Ovary (tissue), 9 donors: ENCODE measurements around the gene NT5M. TPM values are rescaled to one million over a fixed set of nuclear protein-coding genes. Genes with fewer than 3 reads are reported as not detected.

Experiments
- DNase-seq, 5 donors: peaks; one replicate each; pipeline ENCODE4 v3.0.0-alpha.2; 2019 to 2020
- H3K27ac ChIP-seq, 2 donors: fragments of 200-600 bp; one replicate each; pipeline versions ENCODE4 v1.5.1 to v1.8.0; 2019 to 2022
- H3K27me3 ChIP-seq: fragments of 200-600 bp; one replicate; pipeline ENCODE4 v1.8.0; 2022
- H3K36me3 ChIP-seq: fragments of 200-600 bp; sonication (generic); one replicate; pipeline ENCODE4 v1.5.1; 2019
- H3K4me1 ChIP-seq: one replicate; pipeline ENCODE4 v1.8.1; 2013; ENCODE audit warnings: mild to moderate bottlenecking, moderate library complexity; ENCODE audit not compliant: insufficient read depth
- H3K4me3 ChIP-seq: fragments of 200-600 bp; sonication (generic); one replicate; pipeline ENCODE4 v1.5.1; 2017
- H3K9me3 ChIP-seq, 2 donors: fragments of 200-600 bp in 1 of 2; sonication (generic) in 1 of 2; one replicate each; pipeline versions ENCODE4 v1.5.1 to v1.8.1; 2013 to 2019; ENCODE audit warnings: mild to moderate bottlenecking in 1 of 2, moderate library complexity in 1 of 2
- EP300 ChIP-seq: sonication (generic); formaldehyde crosslinking; IDR thresholded peaks from one replicate; pipeline ENCODE4 v1.6.1; 2017; ENCODE audit warnings: antibody characterized with exemption
- POLR2A ChIP-seq: fragments of 450-650 bp; IDR thresholded peaks from one replicate; pipeline ENCODE4 v1.6.1; 2017; ENCODE audit warnings: antibody characterized with exemption, mild to moderate bottlenecking, moderate library complexity
- WGBS, 3 donors: extraction: QIAGEN DNeasy Blood & Tissue Kit in 1 of 3; methylation state at CpG; one replicate each; pipeline versions ENCODE4 v1.1.5 to v1.1.7; 2013 to 2017; 5-methylcytosine and 5-hydroxymethylcytosine counted together
- intact Hi-C, 4 donors: fragments of 100-400 bp; cut with DNase I; formaldehyde crosslinking; loops; one replicate each; pipeline versions ENCODE4 v1.11.0 to v1.15.1; 2022 to 2023
- polyA plus RNA-seq, 2 donors: library from polyadenylated mRNA; stranded (reverse); fragments of 200-250 nt in 1 of 2; fragments of 350-450 nt in 1 of 2; fragmentation: Illumina TruSeq in 1 of 2; extraction: RNeasy Lipid Tissue Mini Kit (QIAGEN cat#74804) in 1 of 2; gene quantifications; one replicate each; pipeline ENCODE4 v1.2.3, GENCODE V29; 2013 to 2014
- total RNA-seq, 7 donors: library from RNA; depleted of rRNA in 2 of 7; stranded (reverse); fragments of >200 nt in 2 of 7; fragmentation: NEBNext Ultra II Directional in 3 of 7; extraction: Animal tissue kit (Norgen Biotek cat#: 25700) in 3 of 7; gene quantifications; one replicate each; pipeline versions ENCODE4 v1.1.0 to v1.2.4, GENCODE V29; 2016 to 2023
- TF ChIP-seq, protein P1 (sequence below), 3 donors: fragments of 450-650 bp in 2 of 3; fragments of 200-600 bp in 1 of 3; IDR thresholded peaks; one replicate each; pipeline versions ENCODE4 v1.5.1 to v1.8.0; 2016 to 2022; ENCODE audit warnings: antibody characterized with exemption in 3 of 3, mild to moderate bottlenecking in 1 of 3
- donor health status: DM: no; HTN: no; CAD: no; lungs with moderate emphysema.
- donor health status: DM: no; HTN: no; CAD: no.
- donor health status: Bipolar disorder and iron deficiency.
- donor health status: DM: yes; HTN: yes; CAD: no.
- donor health status: DM: no; HTN: no; CAD: no.
- donor health status: DM: yes; HTN: yes; CAD: no.

The NT5M gene
- total and polyA plus RNA-seq, 9 donors = 0.53 to 6.6 (median 4.9) TPM

DNA sequence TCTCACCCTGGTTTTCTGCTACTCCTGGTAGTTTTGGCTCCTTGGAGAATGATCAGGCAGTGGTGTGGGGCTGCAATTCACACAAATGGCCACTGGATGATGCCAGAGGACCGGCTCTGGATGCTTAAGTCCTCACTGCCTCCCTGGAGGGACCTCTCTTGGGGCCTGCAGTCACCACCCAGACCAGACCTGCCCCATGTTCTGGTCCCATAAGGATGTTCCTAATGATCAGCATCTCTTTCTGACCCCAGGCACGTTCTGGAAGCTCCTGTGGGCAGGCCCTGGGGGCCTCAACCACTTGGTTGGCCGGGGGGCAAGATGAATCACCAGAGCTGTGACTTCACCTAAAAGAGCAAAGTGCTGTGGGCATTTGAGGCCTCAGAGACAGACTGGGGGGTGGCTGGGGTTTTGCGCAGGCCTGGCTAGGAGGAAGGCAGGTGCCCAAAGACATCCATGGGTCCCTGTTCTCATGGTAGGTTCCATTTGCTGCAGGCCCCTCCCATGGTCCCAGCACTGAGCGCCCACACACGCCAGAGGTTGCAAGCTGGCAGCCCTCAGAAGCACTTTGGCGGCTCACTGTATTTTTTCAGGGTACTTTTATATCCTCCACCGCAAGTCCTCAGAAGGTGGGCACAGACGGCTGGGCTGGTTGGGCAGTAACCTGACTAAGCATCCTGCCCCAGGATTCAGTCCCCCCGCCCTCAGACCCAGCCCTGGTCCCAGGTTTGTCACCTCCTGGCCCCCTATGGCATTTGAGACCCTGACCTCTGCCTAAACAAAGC, 53.2 kb downstream of the NT5M start:
- H3K27ac ChIP-seq = no peak overlapping the region

DNA sequence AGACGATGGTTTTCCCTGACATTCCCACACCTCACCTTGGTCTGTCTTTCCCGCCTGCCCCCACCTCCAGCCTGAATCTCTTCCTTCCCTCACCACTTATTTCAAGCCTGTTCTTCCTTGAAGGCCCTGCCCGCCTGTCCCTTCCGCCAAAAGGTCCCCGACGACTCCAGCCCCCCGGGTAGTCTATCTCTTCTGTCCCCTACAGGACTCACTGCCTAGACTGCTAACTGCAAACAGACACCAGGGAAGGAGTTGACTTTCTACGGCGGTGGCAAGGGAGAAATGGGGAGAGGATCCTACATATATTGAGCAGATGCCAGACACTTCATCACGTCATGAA, 53.7 kb downstream of the NT5M start:
- intact Hi-C loops = loop anchor here (2.0 to 10.0 kb wide), 4 partner anchors 138 to 458 kb away; partner anchors contain the start of gene RASD1 (in 2 of the 4)

More for the DNA sequence above, 53.2 kb downstream of the NT5M start:
- intact Hi-C loops = loop anchor here (2.0 to 10.0 kb wide), 4 partner anchors 138 to 458 kb away; partner anchors contain the start of gene RASD1 (in 2 of the 4)
- DNase-seq = peak; percentile 66 to 87 (median 78)
- WGBS, 3 donors = 62 to 67% (median 67%) methylated on average over 10 of the region's 10 CpGs
- no peaks in the 10 kb centered on the region for H3K4me1 ChIP-seq
- no peaks in the 10 kb centered on the region for H3K36me3 ChIP-seq
- H3K9me3 ChIP-seq = no peaks in the 10 kb centered on the region
- no peak overlapping the region for H3K4me3 ChIP-seq
- H3K27me3 ChIP-seq = no peaks in the 10 kb centered on the region
- TF ChIP-seq, protein P1, sequence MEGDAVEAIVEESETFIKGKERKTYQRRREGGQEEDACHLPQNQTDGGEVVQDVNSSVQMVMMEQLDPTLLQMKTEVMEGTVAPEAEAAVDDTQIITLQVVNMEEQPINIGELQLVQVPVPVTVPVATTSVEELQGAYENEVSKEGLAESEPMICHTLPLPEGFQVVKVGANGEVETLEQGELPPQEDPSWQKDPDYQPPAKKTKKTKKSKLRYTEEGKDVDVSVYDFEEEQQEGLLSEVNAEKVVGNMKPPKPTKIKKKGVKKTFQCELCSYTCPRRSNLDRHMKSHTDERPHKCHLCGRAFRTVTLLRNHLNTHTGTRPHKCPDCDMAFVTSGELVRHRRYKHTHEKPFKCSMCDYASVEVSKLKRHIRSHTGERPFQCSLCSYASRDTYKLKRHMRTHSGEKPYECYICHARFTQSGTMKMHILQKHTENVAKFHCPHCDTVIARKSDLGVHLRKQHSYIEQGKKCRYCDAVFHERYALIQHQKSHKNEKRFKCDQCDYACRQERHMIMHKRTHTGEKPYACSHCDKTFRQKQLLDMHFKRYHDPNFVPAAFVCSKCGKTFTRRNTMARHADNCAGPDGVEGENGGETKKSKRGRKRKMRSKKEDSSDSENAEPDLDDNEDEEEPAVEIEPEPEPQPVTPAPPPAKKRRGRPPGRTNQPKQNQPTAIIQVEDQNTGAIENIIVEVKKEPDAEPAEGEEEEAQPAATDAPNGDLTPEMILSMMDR (IDR thresholded peaks at IDR 0.05) = peak; percentile 90 to 97 (median 95)
- TF ChIP-seq POLR2A = no peak

DNA sequence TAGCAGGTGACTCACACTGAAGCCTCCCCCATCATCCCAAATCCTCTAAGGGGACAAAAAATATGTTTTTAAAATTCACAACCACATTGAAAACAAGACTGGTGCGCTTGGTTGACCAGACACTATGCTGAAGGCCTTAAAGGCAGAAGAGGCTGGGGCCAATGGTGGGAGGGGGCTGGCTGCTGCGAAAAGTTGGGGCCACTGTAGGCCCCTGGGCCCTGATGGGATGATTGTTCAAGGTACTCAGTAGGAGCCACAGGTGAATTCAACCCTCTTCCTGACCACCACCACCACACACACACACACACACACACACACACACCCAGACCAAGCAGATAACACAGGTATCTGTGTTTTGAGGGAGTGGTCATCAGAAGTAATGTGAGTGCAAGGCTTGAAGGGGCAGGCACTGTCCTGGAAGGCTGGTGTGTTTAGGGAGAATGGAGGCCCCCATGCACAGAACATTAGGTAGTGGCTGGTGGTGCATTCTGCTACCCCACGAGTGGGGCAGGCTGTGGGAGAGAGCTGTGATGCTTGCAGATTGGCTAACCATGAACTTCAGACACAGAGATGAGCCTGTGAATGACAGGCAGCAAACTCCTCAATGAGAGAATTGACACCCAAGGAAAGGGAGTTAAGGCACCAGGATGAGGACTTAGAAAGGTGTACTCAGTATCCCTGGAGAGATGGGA, 55.0 kb downstream of the NT5M start:
- intact Hi-C loops = loop anchor here in 2 of 4 donors (10.0 kb wide), 2 partner anchors 137 to 457 kb away; partner anchors contain the start of gene RASD1 (in 2 of the 2)
- no peaks in the 10 kb centered on the region for H3K27me3 ChIP-seq
- no peaks in the 10 kb centered on the region for H3K9me3 ChIP-seq
- TF ChIP-seq POLR2A (no peak), EP300 (no peak)
- TF ChIP-seq, protein P1 (IDR thresholded peaks at IDR 0.05) = no peak
- WGBS, 3 donors = 71 to 90% (median 75%) methylated on average over 3 of the region's 3 CpGs
- no peak overlapping the region for H3K27ac ChIP-seq
- no peaks in the 10 kb centered on the region for H3K36me3 ChIP-seq
- no peak overlapping the region for H3K4me3 ChIP-seq
- DNase-seq = no peak
- H3K4me1 ChIP-seq = no peaks in the 10 kb centered on the region

More for the DNA sequence above, 53.7 kb downstream of the NT5M start:
- Histone ChIP-seq H3K9me3 (no peaks in the 10 kb centered on the region), H3K27me3 (no peaks in the 10 kb centered on the region), H3K4me3 (no peak overlapping the region), H3K4me1 (no peaks in the 10 kb centered on the region), H3K36me3 (no peaks in the 10 kb centered on the region), H3K27ac (no peak overlapping the region)
- DNase-seq = no peak
- WGBS, 3 donors = 88 to 90% (median 88%) methylated on average over 10 of the region's 10 CpGs
- TF ChIP-seq, protein P1 (IDR thresholded peaks at IDR 0.05) = no peak
- TF ChIP-seq EP300 (no peak), POLR2A (no peak)

DNA sequence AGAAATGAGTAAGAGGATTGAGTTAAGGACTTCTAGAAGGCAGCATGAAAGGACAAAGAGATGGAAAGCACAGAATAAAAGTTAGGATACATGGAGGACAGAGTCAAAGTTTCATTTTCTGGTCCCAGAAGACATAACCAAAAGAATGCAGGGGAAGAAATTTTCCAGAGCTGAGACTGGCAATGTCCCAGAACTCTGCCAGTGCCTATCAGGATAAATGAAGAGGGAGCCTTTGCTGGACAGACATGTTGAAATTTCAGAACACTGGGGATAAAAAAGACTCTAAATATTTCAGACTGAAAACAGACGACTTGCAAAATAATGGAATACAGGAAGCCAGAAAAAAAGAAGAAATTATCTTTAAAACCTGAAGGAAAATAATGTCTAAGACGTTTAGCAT, 55.7 kb downstream of the NT5M start:
- intact Hi-C loops = loop anchor here in 2 of 4 donors (10.0 kb wide), 2 partner anchors 136 to 456 kb away; partner anchors contain the start of gene RASD1 (in 2 of the 2)
- H3K4me1 ChIP-seq = no peaks in the 10 kb centered on the region
- no peak overlapping the region for H3K27ac ChIP-seq
- TF ChIP-seq, protein P1 (IDR thresholded peaks at IDR 0.05) = no peak
- TF ChIP-seq POLR2A (no peak), EP300 (no peak)
- H3K4me3 ChIP-seq = no peak overlapping the region
- 33 to 37% (median 36%) methylated on average over 2 of the region's 2 CpGs for WGBS, 3 donors
- no peak for DNase-seq
- no peaks in the 10 kb centered on the region for H3K27me3 ChIP-seq
- H3K9me3 ChIP-seq = no peaks in the 10 kb centered on the region
- no peaks in the 10 kb centered on the region for H3K36me3 ChIP-seq
